Ovary (tissue), 9 donors: ENCODE data around the gene CALCOCO2. TPM values are rescaled to one million over a fixed set of nuclear protein-coding genes. Genes with fewer than 3 reads are reported as not detected.

ENCODE experiments used
- DNase-seq, 5 donors: peaks; one replicate each; pipeline ENCODE4 v3.0.0-alpha.2; 2019 to 2020
- H3K27ac ChIP-seq, 2 donors: fragments of 200-600 bp; one replicate each; pipeline versions ENCODE4 v1.5.1 to v1.8.0; 2019 to 2022
- H3K27me3 ChIP-seq: fragments of 200-600 bp; one replicate; pipeline ENCODE4 v1.8.0; 2022
- H3K36me3 ChIP-seq: fragments of 200-600 bp; sonication (generic); one replicate; pipeline ENCODE4 v1.5.1; 2019
- H3K4me1 ChIP-seq: one replicate; pipeline ENCODE4 v1.8.1; 2013; ENCODE audit warnings: mild to moderate bottlenecking, moderate library complexity; ENCODE audit not compliant: insufficient read depth
- H3K4me3 ChIP-seq: fragments of 200-600 bp; sonication (generic); one replicate; pipeline ENCODE4 v1.5.1; 2017
- H3K9me3 ChIP-seq, 2 donors: fragments of 200-600 bp in 1 of 2; sonication (generic) in 1 of 2; one replicate each; pipeline versions ENCODE4 v1.5.1 to v1.8.1; 2013 to 2019; ENCODE audit warnings: mild to moderate bottlenecking in 1 of 2, moderate library complexity in 1 of 2
- CTCF ChIP-seq, 3 donors: fragments of 450-650 bp in 2 of 3; fragments of 200-600 bp in 1 of 3; IDR thresholded peaks; one replicate each; pipeline versions ENCODE4 v1.5.1 to v1.8.0; 2016 to 2022; ENCODE audit warnings: antibody characterized with exemption in 3 of 3, mild to moderate bottlenecking in 1 of 3
- EP300 ChIP-seq: sonication (generic); formaldehyde crosslinking; IDR thresholded peaks from one replicate; pipeline ENCODE4 v1.6.1; 2017; ENCODE audit warnings: antibody characterized with exemption
- POLR2A ChIP-seq: fragments of 450-650 bp; IDR thresholded peaks from one replicate; pipeline ENCODE4 v1.6.1; 2017; ENCODE audit warnings: antibody characterized with exemption, mild to moderate bottlenecking, moderate library complexity
- WGBS, 3 donors: extraction: QIAGEN DNeasy Blood & Tissue Kit in 1 of 3; methylation state at CpG; one replicate each; pipeline versions ENCODE4 v1.1.5 to v1.1.7; 2013 to 2017; 5-methylcytosine and 5-hydroxymethylcytosine counted together
- intact Hi-C, 4 donors: fragments of 100-400 bp; cut with DNase I; formaldehyde crosslinking; loops; one replicate each; pipeline versions ENCODE4 v1.11.0 to v1.15.1; 2022 to 2023
- polyA plus RNA-seq, 2 donors: library from polyadenylated mRNA; stranded (reverse); fragments of 200-250 nt in 1 of 2; fragments of 350-450 nt in 1 of 2; fragmentation: Illumina TruSeq in 1 of 2; extraction: RNeasy Lipid Tissue Mini Kit (QIAGEN cat#74804) in 1 of 2; gene quantifications; one replicate each; pipeline ENCODE4 v1.2.3, GENCODE V29; 2013 to 2014
- total RNA-seq, 7 donors: library from RNA; depleted of rRNA in 2 of 7; stranded (reverse); fragments of >200 nt in 2 of 7; fragmentation: NEBNext Ultra II Directional in 3 of 7; extraction: Animal tissue kit (Norgen Biotek cat#: 25700) in 3 of 7; gene quantifications; one replicate each; pipeline versions ENCODE4 v1.1.0 to v1.2.4, GENCODE V29; 2016 to 2023
- donor health status: DM: no; HTN: no; CAD: no; lungs with moderate emphysema.
- donor health status: DM: no; HTN: no; CAD: no.
- donor health status: Bipolar disorder and iron deficiency.
- donor health status: DM: yes; HTN: yes; CAD: no.
- donor health status: DM: no; HTN: no; CAD: no.
- donor health status: DM: yes; HTN: yes; CAD: no.

Gene CALCOCO2
- total and polyA plus RNA-seq, 9 donors = 72.1 to 239 (median 159) TPM

- Histone ChIP-seq H3K9me3 (no peaks in the 10 kb centered on the region), H3K27me3 (no peaks in the 10 kb centered on the region), H3K4me1 (no peaks in the 10 kb centered on the region), H3K4me3 (no peak overlapping the region), H3K27ac (no peak overlapping the region), H3K36me3 (no peaks in the 10 kb centered on the region)
- 34 to 55% (median 43%) methylated on average over 10 of the region's 10 CpGs for WGBS, 3 donors
- no peak for DNase-seq
- TF ChIP-seq POLR2A (no peak), EP300 (no peak), CTCF (IDR thresholded peaks at IDR 0.05) (no peak)
- intact Hi-C loops = loop anchor here (5.0 kb wide), 5 partner anchors 76 to 211 kb away; partner anchors contain the start of gene HOXB13 (in 2 of the 4)
These were observed 52.3 kb downstream of the CALCOCO2 start for GRCh38 chr17:48883171-48883570.

DNA sequence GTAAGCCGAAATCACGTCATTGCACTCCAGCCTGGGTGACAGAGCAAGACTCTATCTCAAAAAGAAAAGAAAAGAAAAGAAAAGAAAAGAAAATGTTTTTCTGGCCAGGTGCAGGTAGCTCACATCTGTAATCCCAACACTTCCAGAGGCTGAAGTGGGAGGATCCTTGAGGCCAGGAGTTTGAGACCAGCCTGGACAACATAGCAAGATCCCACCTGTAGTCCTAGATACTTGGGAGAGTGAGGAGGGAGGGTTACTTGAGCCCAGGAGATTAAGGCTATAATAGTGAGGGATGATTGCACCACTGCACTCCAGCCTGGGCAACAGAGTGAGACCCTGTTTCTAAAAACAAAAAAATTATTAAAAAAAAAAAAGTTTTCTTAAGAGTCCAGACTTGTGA, 59.3 kb downstream of the CALCOCO2 start:
- no peak for DNase-seq
- H3K27ac ChIP-seq = no peak overlapping the region
- no peaks in the 10 kb centered on the region for H3K27me3 ChIP-seq
- H3K4me1 ChIP-seq = peaks cover 4% of the 10 kb centered on the region
- 85 to 93% (median 90%) methylated on average over 2 of the region's 2 CpGs for WGBS, 3 donors
- TF ChIP-seq EP300 = no peak
- H3K9me3 ChIP-seq = no peaks in the 10 kb centered on the region
- H3K36me3 ChIP-seq = no peaks in the 10 kb centered on the region
- H3K4me3 ChIP-seq = no peak overlapping the region
- intact Hi-C loops = no loop called here

DNA sequence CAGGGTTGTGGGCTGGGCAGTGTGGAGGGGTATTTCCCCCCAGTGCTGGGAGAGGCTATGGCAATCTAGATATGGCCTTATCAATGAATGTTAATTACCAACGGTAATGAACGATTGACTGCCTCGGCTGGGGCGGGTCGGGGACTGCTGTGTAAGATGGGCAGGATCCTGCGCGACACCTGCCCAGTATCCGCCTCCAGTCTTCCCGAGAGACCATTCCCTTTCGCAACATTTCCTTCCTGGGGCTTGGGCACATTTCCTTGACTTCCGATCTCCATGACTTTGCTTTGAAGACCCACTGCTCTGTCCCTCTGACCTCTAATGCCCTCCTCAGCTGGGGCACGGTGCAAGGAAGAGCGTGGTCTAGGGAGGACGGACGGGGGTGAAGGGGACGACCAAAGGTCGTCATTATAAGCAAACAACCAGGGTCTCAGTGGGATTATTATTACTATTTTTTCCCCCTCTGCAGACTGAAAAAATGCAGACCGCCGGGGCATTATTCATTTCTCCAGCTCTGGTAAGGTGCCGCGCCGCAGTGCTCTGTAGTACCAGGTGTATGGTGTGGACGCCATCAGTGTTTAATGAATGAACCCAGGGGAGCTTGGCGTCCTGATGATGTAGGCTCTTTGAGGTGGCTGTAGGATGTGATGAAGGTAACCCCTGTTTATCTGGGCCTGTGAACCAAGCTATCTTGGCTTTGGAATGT, 62.3 kb downstream of the CALCOCO2 start:
- Histone ChIP-seq H3K4me3 (peak overlapping the region; percentile 54), H3K9me3 (no peaks in the 10 kb centered on the region), H3K36me3 (no peaks in the 10 kb centered on the region), H3K4me1 (peaks cover 4% of the 10 kb centered on the region), H3K27me3 (no peaks in the 10 kb centered on the region), H3K27ac (peak overlapping the region in 1 of 2 donors; percentile 27)
- intact Hi-C loops = no loop called here
- TF ChIP-seq EP300 (no peak), POLR2A (no peak), CTCF (IDR thresholded peaks at IDR 0.05) (no peak)
- 1 to 2% (median 1%) methylated on average over 24 of the region's 24 CpGs for WGBS, 3 donors
- no peak for DNase-seq

DNA sequence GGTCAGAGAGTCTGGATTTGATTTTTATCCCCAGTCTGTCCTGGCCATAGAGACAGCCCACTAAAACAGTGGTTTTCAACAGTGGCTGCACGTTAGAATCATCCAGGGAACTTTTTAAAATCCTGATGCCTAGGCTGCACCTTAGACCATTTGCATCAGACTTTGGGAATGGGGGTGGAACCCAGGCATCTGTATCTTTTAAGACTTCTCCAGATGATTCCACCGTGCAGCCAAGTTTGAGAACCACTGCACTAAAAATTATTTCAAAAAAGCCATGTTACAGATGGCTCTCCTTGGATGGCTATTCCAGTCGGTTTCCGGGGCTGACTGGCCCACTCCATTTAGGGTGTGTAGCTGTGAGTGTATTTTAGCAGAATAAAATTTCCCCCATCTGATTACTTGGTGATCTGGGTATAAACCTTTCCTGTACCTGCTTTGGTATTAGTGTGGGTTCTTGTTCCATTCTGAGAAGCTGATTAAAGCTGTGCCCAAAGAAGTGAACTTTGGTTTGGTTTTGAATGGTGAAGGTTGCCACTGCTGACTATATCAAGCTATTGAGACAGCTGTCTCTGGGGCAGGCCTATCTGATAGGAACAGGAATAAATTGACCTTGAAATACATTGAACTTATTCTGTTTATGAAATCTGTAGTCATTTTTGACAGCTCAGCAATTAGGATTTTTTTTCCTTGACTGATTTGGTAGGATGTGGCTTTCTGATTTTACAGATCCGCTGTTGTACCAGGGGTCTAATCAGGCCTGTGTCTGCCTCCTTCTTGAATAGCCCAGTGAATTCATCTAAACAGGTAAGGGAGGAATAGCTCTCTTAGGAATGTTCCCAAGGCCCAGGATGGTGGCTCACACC, 63.0 kb downstream of the CALCOCO2 start:
- no peak for DNase-seq
- Histone ChIP-seq H3K36me3 (no peaks in the 10 kb centered on the region), H3K9me3 (no peaks in the 10 kb centered on the region), H3K27ac (no peak overlapping the region), H3K4me3 (peak overlapping the region; percentile 54), H3K4me1 (peaks cover 4% of the 10 kb centered on the region), H3K27me3 (no peaks in the 10 kb centered on the region)
- WGBS, 3 donors = 56 to 63% (median 57%) methylated on average over 5 of the region's 5 CpGs
- TF ChIP-seq EP300 (no peak), POLR2A (no peak), CTCF (IDR thresholded peaks at IDR 0.05) (no peak)
- intact Hi-C loops = no loop called here
